Keratinocyte (primary cell): ENCODE data around the gene MVB12B. TPM values are rescaled to one million over a fixed set of nuclear protein-coding genes. Genes with fewer than 3 reads are reported as not detected.
"Not testable (repeated sequence)": the region's sequence is repeated elsewhere in the genome, so short reads cannot be mapped to it uniquely, and the experiment has no call there.

Experiments used
- DNase-seq: peaks from one replicate; pipeline ENCODE4 v3.0.0-alpha.2; 2011; ENCODE audit warnings: low read depth, missing footprints, low spot score
- FAIRE-seq: peaks from 2 replicates; lab custom pipeline; 2011; peaks lifted over from hg19 to GRCh38; lab: Jason Lieb, UNC
- H2AFZ ChIP-seq: 2 replicates; pipeline ENCODE4 v1.6.0; 2012; ENCODE audit warnings: low read length, control low read depth, inconsistent platforms; ENCODE audit not compliant: control insufficient read depth
- H3K27ac ChIP-seq: 2 replicates; pipeline ENCODE4 v1.5.1; 2011; ENCODE audit warnings: low read length; ENCODE audit not compliant: control insufficient read depth, insufficient read depth
- H3K27me3 ChIP-seq: 3 replicates; pipeline ENCODE4 v1.6.0; 2011; ENCODE audit warnings: low read length; ENCODE audit not compliant: control insufficient read depth, insufficient read depth; ENCODE audit errors: extremely low read depth
- H3K36me3 ChIP-seq, 2 experiments: 2 replicates in 1 of 2; 3 replicates in 1 of 2; pipeline ENCODE4 v1.5.1; 2011; ENCODE audit warnings: low read length in 2 of 2, mild to moderate bottlenecking in 1 of 2; ENCODE audit not compliant: control insufficient read depth in 2 of 2, insufficient read depth in 2 of 2; ENCODE audit errors: extremely low read depth in 1 of 2
- H3K4me1 ChIP-seq: 3 replicates; pipeline ENCODE4 v1.5.1; 2011; ENCODE audit warnings: low read length; ENCODE audit not compliant: control insufficient read depth, insufficient read depth; ENCODE audit errors: extremely low read depth
- H3K4me2 ChIP-seq: 3 replicates; pipeline ENCODE4 v1.6.0; 2011; ENCODE audit warnings: low read depth, low read length; ENCODE audit not compliant: control insufficient read depth, insufficient read depth; ENCODE audit errors: extremely low read depth
- H3K4me3 ChIP-seq, 3 experiments: fragments of 200-600 bp in 1 of 3; sonication (generic) in 1 of 3; 2 replicates in 2 of 3; 3 replicates in 1 of 3; pipeline ENCODE4 v1.5.1; 2011 to 2016; ENCODE audit warnings: low read length in 3 of 3, mild to moderate bottlenecking in 3 of 3, control low read depth in 2 of 3, inconsistent platforms in 1 of 3, low read depth in 1 of 3, mixed read lengths in 1 of 3, mixed run types in 1 of 3, moderate library complexity in 1 of 3; ENCODE audit not compliant: control insufficient read depth in 2 of 3, insufficient read depth in 2 of 3; ENCODE audit errors: extremely low read depth in 1 of 3
- H3K79me2 ChIP-seq: 2 replicates; pipeline ENCODE4 v1.6.0; 2012; ENCODE audit warnings: low read length; ENCODE audit not compliant: control insufficient read depth, insufficient read depth
- H3K9ac ChIP-seq: 3 replicates; pipeline ENCODE4 v1.6.0; 2011; ENCODE audit warnings: low read length; ENCODE audit not compliant: control insufficient read depth, insufficient read depth; ENCODE audit errors: extremely low read depth
- H3K9me1 ChIP-seq: 3 replicates; pipeline ENCODE4 v1.6.0; 2011; ENCODE audit warnings: low read length; ENCODE audit not compliant: control insufficient read depth, insufficient read depth; ENCODE audit errors: extremely low read depth
- H3K9me3 ChIP-seq: 2 replicates; pipeline ENCODE4 v1.5.1; 2012; ENCODE audit warnings: low read depth, low read length; ENCODE audit not compliant: control insufficient read depth
- H4K20me1 ChIP-seq: 3 replicates; pipeline ENCODE4 v1.6.0; 2011; ENCODE audit warnings: low read length; ENCODE audit not compliant: control insufficient read depth, insufficient read depth; ENCODE audit errors: extremely low read depth
- EZH2 ChIP-seq: IDR thresholded peaks from one replicate; pipeline ENCODE4 v1.6.1; 2012; ENCODE audit warnings: inconsistent platforms, mild to moderate bottlenecking, low read length, moderate library complexity
- dilution Hi-C: fragments of 300-500 bp; cut with MboI; formaldehyde crosslinking; loops from one replicate; pipeline ENCODE4 v1.7.0; 2020; ENCODE audit warnings: low sequenced_read_pairs; ENCODE audit not compliant: extremely low pct_ligation_motif_present
- polyA plus RNA-seq, 5 experiments: library from polyadenylated mRNA; depleted of rRNA in 3 of 5; stranded (reverse) in 3 of 5; stranded (forward) in 1 of 5; unstranded in 1 of 5; fragments of >200 nt; gene quantifications; 1 replicate in 1 of 5; 2 replicates in 3 of 5; 3 replicates in 1 of 5; pipeline versions ENCODE4 v1.2.1 to v1.2.3, GENCODE V29; 2011 to 2012; ENCODE audit warnings: missing spikeins in 2 of 5, low read depth in 1 of 5, low replicate concordance in 1 of 5
- TF ChIP-seq, protein P1 (sequence below), 3 experiments: IDR thresholded peaks in 1 of 3; conservative IDR thresholded peaks in 1 of 3; optimal IDR thresholded peaks in 1 of 3; 2 replicates in 2 of 3; 3 replicates in 1 of 3; pipeline versions ENCODE3 to v1.5.1; 2011; ENCODE audit warnings: low read length in 3 of 3, mild to moderate bottlenecking in 3 of 3, moderate library complexity in 2 of 3, control low read depth in 1 of 3, inconsistent platforms in 1 of 3; ENCODE audit not compliant: insufficient read depth in 2 of 3; ENCODE audit errors: extremely low read depth in 1 of 3

Gene MVB12B
- polyA plus RNA-seq, 1 donor (not counting 4 experiments of a cell fraction or from before 2014, with no cell fraction given) = 1.2 TPM

DNA sequence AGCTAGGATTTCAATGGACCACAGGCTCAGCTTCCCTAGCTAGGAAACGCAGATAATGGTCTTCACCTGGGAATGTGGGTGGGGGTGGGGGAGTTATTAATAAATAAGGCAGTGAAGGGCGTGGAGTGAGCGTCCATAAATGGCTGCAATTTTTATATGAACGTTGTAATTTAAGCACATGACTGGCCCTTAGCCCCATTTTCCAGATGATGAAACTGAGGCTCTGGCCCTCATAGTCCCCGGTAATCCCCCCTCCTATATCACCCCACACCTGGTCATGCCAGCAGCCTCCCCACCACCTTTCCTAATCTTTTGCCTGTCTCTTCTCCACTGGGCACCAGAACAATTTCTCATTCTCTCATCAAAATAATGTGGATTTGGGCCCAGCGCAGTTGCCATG lies 225.2 kb downstream of the MVB12B start:
- Histone ChIP-seq H3K79me2 (no peaks in the 10 kb centered on the region), H2AFZ (no peak overlapping the region), H3K4me3 (no peak overlapping the region), H3K27ac (no peak overlapping the region), H3K9me1 (no peaks in the 10 kb centered on the region), H3K4me2 (no peak overlapping the region), H3K4me1 (no peaks in the 10 kb centered on the region), H3K9ac (no peak overlapping the region), H3K27me3 (peaks cover 8% of the 10 kb centered on the region), H3K36me3 (no peaks in the 10 kb centered on the region), H4K20me1 (no peaks in the 10 kb centered on the region), H3K9me3 (no peaks in the 10 kb centered on the region)
- DNase-seq (no peak), FAIRE-seq (no peak)
- dilution Hi-C loops = no loop called here
- no peak for TF ChIP-seq EZH2
- TF ChIP-seq, protein P1, sequence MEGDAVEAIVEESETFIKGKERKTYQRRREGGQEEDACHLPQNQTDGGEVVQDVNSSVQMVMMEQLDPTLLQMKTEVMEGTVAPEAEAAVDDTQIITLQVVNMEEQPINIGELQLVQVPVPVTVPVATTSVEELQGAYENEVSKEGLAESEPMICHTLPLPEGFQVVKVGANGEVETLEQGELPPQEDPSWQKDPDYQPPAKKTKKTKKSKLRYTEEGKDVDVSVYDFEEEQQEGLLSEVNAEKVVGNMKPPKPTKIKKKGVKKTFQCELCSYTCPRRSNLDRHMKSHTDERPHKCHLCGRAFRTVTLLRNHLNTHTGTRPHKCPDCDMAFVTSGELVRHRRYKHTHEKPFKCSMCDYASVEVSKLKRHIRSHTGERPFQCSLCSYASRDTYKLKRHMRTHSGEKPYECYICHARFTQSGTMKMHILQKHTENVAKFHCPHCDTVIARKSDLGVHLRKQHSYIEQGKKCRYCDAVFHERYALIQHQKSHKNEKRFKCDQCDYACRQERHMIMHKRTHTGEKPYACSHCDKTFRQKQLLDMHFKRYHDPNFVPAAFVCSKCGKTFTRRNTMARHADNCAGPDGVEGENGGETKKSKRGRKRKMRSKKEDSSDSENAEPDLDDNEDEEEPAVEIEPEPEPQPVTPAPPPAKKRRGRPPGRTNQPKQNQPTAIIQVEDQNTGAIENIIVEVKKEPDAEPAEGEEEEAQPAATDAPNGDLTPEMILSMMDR (optimal IDR thresholded peaks at IDR 0.05 in 1 of 3, IDR thresholded peaks at IDR 0.05 in 1 of 3, conservative IDR thresholded peaks at IDR 0.05 in 1 of 3; ENCODE audit: extremely low read depth in 1 of 3, insufficient read depth in 2 of 3, low read length in 3 of 3) = no peak

DNA sequence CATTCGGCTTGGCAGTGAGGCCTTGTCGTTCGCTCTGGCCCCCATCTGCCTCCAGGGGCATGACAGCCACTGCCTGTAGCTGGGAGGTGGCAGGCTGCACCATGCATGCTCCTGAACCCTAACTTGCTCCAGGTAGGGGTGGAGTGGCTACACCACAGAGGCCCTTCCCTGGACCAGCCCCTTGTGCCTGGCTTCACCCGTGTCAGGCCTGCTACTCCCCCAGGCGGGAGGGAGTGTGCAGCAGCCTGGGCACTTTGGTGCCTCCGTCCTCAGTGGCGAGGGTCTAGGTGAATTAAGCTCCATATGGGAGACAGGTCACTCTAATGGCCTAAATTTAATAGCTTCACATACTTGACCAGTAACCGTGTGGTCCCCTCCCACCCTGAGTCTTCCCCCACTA lies 227.7 kb downstream of the MVB12B start:
- H3K9me3 ChIP-seq = no peaks in the 10 kb centered on the region
- H3K36me3 ChIP-seq = no peaks in the 10 kb centered on the region
- H3K4me3 ChIP-seq = no peak overlapping the region
- no peaks in the 10 kb centered on the region for H4K20me1 ChIP-seq
- H3K79me2 ChIP-seq = no peaks in the 10 kb centered on the region
- TF ChIP-seq EZH2 = no peak
- TF ChIP-seq, protein P1 (optimal IDR thresholded peaks at IDR 0.05 in 1 of 3, IDR thresholded peaks at IDR 0.05 in 1 of 3, conservative IDR thresholded peaks at IDR 0.05 in 1 of 3; ENCODE audit: extremely low read depth in 1 of 3, insufficient read depth in 2 of 3, low read length in 3 of 3) = no peak
- H3K4me1 ChIP-seq = no peaks in the 10 kb centered on the region
- H3K27ac ChIP-seq = no peak overlapping the region
- no peak overlapping the region for H3K9ac ChIP-seq
- FAIRE-seq (no peak), DNase-seq (no peak)
- no peak overlapping the region for H2AFZ ChIP-seq
- no peaks in the 10 kb centered on the region for H3K9me1 ChIP-seq
- dilution Hi-C loops = no loop called here
- H3K27me3 ChIP-seq = no peaks in the 10 kb centered on the region
- H3K4me2 ChIP-seq = no peak overlapping the region

DNA sequence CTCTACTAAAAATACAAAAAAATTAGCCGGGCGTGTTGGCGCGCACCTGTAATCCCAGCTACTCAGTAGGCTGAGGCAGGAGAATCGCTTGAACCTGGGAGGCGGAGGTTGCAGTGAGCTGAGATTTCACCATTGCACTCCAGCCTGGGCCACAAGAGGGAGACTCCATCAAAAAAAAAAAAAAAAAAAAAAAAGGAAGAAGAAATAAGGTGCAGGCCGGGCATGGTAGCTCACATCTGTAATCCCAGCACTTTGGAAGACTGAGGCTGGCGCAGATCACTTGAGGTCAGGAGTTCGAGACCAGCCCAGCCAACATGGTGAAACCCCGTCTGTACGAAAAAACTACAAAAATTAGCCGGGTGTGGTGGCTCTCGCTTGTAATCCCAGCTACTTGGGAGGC lies 228.8 kb downstream of the MVB12B start:
- H3K9ac ChIP-seq = not testable (repeated sequence)

More for the DNA sequence above, 228.8 kb downstream of the MVB12B start:
- FAIRE-seq, H2AFZ ChIP-seq, H3K27ac ChIP-seq, dilution Hi-C loops, H3K4me3 ChIP-seq, H3K79me2 ChIP-seq, H3K9me1 ChIP-seq, H3K4me1 ChIP-seq, H3K4me2 ChIP-seq, H3K27me3 ChIP-seq, H3K9me3 ChIP-seq, DNase-seq, H4K20me1 ChIP-seq, H3K36me3 ChIP-seq: not testable (repeated sequence)
